ENCODE results near the gene AFP. TPM values are rescaled to one million over a fixed set of nuclear protein-coding genes. Genes with fewer than 3 reads are reported as not detected.

AFP gene
- total RNA-seq, 1 donor from 2014 or later = not detected

DNA sequence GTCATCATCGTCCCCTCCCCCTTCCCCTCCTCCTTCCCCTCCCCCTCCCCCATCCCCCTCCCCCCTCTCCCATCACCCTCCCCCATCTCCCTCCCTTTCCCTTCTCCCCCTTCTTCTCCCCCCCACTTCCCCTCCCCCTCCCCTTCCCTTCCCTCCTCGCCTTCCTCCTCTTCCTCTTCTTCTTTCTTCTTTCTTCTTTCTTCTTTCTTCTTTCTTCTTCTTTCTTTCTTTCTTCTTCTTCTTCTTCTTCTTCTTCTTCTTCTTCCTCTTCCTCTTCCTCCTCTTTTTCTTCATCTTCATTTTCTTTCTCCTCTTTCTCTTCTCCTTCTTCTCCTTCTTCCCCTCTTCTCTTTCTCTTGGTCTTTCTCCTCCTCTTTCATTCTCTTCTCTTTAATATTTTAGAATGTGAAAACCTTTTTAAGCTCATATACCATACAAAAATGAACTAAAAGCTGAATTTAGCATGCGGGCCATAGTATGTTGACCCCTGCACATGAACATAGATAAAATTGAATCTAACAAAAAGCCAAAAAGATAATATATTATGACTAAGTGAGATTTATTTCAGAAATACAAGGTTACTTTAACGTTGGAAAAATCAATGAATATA lies 25.0 kb downstream of the AFP start:
- no peak for DNase-seq

DNA sequence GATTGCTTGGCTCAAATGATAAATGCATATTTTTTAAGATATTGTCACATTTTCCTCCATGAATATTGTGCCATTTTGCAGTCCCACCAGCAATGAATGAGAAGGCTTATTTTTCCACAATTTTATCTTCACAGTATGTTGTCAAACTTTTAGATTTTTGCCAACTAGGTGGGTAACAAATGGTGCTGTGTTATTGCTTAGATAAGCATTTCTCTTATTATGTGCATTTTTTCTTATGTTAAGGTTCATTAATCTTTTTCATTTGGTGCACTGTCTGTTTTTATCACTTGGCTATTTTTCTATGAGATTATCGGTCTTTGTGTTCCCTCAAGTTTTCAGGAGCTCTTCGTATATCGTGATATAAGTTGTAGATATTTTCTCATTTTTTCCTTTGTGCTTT lies 32.1 kb downstream of the AFP start:
- no peak for DNase-seq

DNA sequence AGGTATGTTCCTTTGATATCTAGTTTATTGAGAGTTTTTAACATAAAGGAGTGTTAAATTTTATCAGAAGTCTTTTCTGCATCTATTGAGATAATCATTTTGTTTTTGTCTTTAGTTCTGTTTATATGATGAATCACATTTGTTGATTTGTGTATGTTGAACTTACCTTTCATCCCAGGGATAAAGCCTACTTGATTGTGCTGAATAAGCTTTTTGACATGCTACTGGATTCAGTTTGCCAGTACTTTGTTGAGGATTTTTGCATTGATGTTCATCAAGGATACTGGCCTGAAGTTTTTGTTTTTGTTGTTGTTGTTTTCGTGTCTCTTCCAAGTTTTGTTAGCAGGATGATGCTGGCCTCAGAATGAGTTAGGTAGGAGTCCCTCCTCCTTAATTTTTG lies 34.7 kb downstream of the AFP start:
- DNase-seq = no peak

DNA sequence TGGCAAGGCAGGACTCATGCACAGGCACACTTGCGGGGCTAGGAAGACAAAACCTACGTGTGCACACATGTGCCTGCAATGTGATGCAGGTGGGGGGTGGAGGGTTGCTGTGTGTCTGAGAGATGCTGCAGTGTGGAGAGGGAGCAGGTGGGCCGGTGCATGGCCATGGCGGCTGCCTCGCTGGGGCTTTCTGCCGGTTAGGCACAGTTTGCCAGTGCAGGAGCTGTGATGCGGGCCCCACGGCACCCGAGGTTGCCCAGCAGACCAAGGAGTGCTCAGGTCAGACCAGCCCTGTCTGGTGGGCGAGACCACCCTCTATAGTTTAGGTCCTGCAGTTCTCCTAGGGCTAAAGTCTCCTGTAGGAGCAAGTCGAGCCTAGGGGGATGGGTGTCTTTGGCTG lies 41.2 kb downstream of the AFP start:
- DNase-seq = no peak

DNA sequence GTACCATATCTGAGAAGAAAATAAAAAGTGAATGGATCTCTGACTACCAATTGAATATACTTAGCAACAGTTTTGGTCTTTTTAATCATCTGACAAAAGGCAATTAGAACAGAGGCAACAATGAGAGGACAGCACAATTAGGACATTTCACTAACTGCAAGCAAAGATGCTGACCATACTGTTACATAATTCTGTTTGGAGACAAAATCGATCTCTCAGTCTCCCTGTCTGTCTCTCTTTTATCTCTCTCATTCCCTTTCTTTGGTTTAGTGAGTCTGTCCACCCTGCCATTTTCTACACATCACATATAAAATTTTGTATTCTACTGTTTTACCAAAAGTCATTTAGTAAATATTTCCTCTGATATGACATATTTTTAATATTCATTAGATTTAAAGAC lies 43.3 kb downstream of the AFP start:
- DNase-seq = no peak

DNA sequence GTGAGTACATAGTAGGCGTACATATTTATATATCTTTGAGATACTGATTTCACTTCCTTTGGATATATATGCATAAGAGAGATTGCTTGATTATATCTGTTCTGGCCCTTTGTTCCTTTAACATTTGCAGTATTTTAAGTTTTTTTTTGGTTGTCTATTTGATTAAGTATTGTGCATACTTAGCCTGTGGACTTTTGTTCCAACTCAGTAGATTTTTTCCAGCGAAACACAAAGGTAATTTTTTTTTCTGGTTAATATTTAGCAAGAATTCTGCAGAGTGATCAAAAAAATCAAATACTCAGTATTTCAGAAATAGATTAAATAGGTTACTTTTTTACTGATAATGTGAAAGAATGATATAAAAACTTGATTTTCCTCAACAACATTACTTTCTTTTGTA lies 45.3 kb downstream of the AFP start, which contains the start of gene AFM:
TSS of gene AFM (plus strand) at position 388 of the 400 bp plus-strand sequence. CDS start 31 bp downstream, outside the sequence.
- no peak for DNase-seq

DNA sequence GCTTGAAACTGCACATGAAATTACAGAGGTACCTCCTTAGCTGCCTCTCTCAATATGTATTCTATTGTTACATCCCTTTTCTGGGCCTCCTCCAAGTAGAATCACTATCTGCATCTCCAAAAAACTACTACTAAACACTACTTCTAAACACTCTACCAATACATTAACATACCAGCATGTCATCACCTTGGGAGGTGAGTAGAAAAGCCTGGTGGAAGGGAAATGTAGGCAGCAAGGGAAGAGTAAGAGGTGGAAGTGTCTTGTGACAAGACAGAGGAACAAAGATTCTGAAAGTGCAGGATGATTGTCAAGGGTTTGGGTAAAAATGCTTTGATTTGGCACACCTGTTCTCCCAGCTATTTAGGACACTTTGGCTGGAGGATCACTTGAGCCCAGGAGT lies 49.1 kb downstream of the AFP start:
- no peak for DNase-seq

DNA sequence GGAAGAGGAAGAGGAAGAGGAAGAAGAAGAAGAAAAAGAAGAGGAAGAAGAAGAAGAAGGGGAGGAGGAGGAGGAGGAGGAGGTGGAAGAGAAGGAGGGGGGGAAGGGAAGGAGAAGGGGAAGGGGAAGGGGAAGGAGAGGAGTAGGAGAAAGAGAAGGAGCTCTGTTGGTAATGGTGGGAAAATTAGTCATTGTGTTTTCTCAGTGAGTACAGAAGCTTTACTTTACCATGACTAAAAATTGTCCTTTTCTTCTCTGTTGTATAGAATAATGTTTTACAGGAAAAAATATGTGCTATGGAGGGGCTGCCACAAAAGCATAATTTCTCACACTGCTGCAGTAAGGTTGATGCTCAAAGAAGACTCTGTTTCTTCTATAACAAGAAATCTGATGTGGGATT lies 49.6 kb downstream of the AFP start:
- no peak for DNase-seq

DNA sequence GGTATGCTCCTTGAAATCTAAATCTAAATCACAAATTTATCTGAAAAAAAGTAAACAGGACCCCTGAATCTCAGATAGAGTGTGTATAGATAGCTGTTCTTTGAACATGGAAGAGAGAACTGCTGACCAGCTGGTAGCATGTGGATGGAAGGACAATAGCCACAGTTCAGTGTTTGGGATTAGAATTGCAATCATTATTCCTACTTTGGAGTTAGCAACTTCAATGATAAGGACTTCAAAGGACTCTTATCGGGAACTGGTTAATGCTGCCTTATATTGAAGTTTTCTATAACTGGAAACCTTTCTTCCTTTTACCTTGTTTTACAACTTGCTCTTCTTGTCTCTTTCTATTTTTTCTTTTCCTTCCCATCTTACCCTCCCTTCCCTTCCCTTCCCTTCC lies 50.5 kb downstream of the AFP start:
- no peak for DNase-seq

DNA sequence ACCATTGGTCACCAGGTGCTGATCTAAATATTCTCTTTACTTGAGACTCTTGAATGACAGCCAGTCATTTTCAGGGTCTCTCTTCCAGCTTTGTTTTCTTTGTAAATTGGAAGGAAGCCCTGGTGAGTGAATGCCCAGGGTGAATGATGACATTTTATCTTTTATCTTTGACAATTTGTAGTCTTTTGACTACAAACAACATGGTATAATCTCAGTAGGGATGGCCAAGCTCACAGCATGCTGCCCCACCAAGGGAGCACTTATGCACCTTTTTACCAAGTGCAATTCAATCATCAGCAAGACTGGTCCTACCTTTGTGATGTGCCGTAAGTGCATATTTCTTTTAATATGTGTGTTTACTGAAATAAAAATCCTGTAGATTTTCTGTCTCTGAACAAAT lies 51.2 kb downstream of the AFP start:
- DNase-seq = no peak

DNA sequence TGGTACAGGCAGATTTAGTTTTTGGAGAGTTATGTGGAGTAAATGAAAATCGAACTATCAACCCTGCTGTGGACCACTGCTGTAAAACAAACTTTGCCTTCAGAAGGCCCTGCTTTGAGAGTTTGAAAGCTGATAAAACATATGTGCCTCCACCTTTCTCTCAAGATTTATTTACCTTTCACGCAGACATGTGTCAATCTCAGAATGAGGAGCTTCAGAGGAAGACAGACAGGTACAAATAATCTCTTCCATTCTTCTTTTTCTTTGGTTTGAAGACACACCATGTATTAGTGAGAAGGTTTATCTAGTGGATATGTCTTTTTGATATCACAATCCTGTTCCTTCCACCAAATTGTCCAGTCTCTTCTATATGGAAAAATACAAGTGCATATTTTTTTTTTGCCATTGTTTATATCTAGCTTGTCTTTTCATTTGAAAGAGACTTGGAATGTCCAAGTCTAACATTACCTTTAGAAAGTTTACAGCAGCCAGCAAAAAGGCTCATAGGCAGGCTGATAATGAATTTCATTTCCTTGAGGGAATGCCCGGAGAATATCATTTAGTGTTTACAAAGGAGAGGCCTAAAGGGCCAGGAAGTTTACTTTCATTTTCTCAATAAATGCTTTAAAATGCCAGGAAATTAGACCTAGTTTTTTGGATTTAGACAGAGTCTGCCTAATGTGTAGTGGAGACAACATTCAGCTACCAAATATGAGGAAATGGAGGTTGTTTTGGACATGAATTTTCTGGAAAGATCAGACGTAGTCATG lies 64.2 kb downstream of the AFP start:
- peak; percentile 9 for DNase-seq

DNA sequence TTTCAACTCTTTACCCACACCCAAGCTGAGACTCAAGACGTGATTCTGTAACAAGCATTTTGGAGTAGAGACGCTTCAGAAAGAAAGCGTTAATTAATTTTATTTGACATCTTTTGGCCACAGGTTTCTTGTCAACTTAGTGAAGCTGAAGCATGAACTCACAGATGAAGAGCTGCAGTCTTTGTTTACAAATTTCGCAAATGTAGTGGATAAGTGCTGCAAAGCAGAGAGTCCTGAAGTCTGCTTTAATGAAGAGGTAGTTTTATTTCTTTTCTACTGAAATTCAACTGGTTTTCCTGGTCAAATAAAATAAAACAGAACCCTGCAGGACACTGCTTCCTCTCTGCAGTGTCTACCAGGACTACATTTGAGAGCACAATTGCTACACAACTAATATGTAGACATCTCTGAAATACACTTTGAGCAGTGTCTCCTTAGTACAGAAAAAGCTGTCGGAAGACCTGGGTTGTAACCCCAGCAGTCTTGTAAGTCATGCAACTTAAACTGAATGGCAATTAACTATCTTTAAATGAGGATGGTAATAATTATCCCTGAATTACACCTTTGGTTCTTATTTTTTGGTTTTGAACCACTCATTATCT lies 65.7 kb downstream of the AFP start:
- DNase-seq = no peak

DNA sequence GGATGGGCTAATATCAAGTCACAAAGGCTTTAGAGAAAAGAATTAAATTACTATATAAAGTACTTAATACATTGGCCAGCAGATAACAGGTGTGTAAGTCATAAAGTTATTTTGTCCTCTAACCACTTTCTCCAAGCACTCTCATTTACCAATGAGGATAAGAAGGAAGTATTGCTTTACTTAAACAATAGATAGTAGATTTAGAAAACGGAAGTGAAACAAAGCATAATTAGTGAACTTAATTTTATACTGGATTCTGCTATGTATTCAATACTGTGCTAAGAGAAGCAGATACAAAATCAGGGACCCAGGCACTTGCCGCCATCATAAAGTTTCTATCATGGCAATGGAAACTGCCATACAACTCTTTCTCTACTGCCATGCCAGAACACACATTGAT lies 69.5 kb downstream of the AFP start:
- no peak for DNase-seq

Other genes with a start within 250 kb of the AFP start
- 56.0 and 90.3 TPM in 2 replicates for gene ANKRD17, start 177.4 kb upstream of the AFP start, total RNA-seq
- gene ALB, start 31.9 kb upstream of the AFP start, total RNA-seq = 0.19 TPM in 1 of 2 replicates, not detected in the other
- gene AFM, start 45.5 kb downstream of the AFP start, total RNA-seq = not detected in 2 replicates
- gene RASSF6, start 184.2 kb downstream of the AFP start, total RNA-seq = under 0.01 and 0.23 TPM in 2 replicates

Measured in dermis blood vessel endothelial cell (primary cell).